ENCODE data around the gene MAP2K5. TPM values are rescaled to one million over a fixed set of nuclear protein-coding genes. Genes with fewer than 3 reads are reported as not detected.

The MAP2K5 gene
- total and polyA plus RNA-seq, 9 of the 15 experiments (the other 6 are each of a cell fraction or from before 2014, with no cell fraction given) = 0.41 to 16.5 (median 7.5) TPM

- TF ChIP-seq, protein P1, sequence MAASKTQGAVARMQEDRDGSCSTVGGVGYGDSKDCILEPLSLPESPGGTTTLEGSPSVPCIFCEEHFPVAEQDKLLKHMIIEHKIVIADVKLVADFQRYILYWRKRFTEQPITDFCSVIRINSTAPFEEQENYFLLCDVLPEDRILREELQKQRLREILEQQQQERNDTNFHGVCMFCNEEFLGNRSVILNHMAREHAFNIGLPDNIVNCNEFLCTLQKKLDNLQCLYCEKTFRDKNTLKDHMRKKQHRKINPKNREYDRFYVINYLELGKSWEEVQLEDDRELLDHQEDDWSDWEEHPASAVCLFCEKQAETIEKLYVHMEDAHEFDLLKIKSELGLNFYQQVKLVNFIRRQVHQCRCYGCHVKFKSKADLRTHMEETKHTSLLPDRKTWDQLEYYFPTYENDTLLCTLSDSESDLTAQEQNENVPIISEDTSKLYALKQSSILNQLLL (CRISPR knock-in tag; IDR thresholded peaks at IDR 0.05; ENCODE audit: borderline replicate concordance) = no peak
- TF ChIP-seq ZC3H11A (IDR thresholded peaks at IDR 0.05; ENCODE audit: low read depth, low read length) = no peak
- no peak for TF ChIP-seq KAT7 (CRISPR knock-in tag; IDR thresholded peaks at IDR 0.05; ENCODE audit: borderline replicate concordance)
- no peak for TF ChIP-seq HNRNPK (IDR thresholded peaks at IDR 0.05; ENCODE audit: low read depth, low read length, poor library complexity, severe bottlenecking)
- TF ChIP-seq MYNN (IDR thresholded peaks at IDR 0.05) = no peak
- TF ChIP-seq MYNN (CRISPR knock-in tag; IDR thresholded peaks at IDR 0.05) = no peak
- no peak for TF ChIP-seq MCM2 (IDR thresholded peaks at IDR 0.05; ENCODE audit: low read depth)
- no peak for TF ChIP-seq GABPB1 (CRISPR knock-in tag; IDR thresholded peaks at IDR 0.05)
- TF ChIP-seq, protein P2, sequence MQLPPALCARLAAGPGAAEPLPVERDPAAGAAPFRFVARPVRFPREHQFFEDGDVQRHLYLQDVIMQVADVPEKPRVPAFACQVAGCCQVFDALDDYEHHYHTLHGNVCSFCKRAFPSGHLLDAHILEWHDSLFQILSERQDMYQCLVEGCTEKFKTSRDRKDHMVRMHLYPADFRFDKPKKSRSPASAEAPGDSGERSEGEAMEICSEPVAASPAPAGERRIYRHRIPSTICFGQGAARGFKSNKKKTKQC (CRISPR knock-in tag; IDR thresholded peaks at IDR 0.05) = no peak
- TF ChIP-seq LEF1 (IDR thresholded peaks at IDR 0.05) = peak; percentile 43; the same call in 1 of the 2 replicates
- TF ChIP-seq MEIS2 (IDR thresholded peaks at IDR 0.05; ENCODE audit: partially characterized antibody) = peak; percentile 99
- TF ChIP-seq, protein P3, sequence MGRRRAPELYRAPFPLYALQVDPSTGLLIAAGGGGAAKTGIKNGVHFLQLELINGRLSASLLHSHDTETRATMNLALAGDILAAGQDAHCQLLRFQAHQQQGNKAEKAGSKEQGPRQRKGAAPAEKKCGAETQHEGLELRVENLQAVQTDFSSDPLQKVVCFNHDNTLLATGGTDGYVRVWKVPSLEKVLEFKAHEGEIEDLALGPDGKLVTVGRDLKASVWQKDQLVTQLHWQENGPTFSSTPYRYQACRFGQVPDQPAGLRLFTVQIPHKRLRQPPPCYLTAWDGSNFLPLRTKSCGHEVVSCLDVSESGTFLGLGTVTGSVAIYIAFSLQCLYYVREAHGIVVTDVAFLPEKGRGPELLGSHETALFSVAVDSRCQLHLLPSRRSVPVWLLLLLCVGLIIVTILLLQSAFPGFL (CRISPR knock-in tag; IDR thresholded peaks at IDR 0.05) = no peak
- 0 out of 2 replicates have a peak, but pooled peaks have one; percentile 34 for TF ChIP-seq ZNF584 (CRISPR knock-in tag; IDR thresholded peaks at IDR 0.05; ENCODE audit: low read depth)
- peak; percentile 96 for TF ChIP-seq ATF7 (IDR thresholded peaks at IDR 0.05)
- TF ChIP-seq NFATC3 (IDR thresholded peaks at IDR 0.05) = no peak
- TF ChIP-seq RNF2 (IDR thresholded peaks at IDR 0.05) = no peak
- no peak for TF ChIP-seq TOE1 (IDR thresholded peaks at IDR 0.05; ENCODE audit: borderline replicate concordance)
- no peak for TF ChIP-seq TOE1 (CRISPR knock-in tag; IDR thresholded peaks at IDR 0.05; ENCODE audit: borderline replicate concordance, low read depth)
- TF ChIP-seq MIER1 (IDR thresholded peaks at IDR 0.05; ENCODE audit: low read depth) = no peak
- no peak for TF ChIP-seq ESRRA (IDR thresholded peaks at IDR 0.05; ENCODE audit: borderline replicate concordance, low read depth)
- no peak for TF ChIP-seq ELF2 (CRISPR knock-in tag; IDR thresholded peaks at IDR 0.05)
- no peak for TF ChIP-seq CREM (IDR thresholded peaks at IDR 0.05; ENCODE audit: low read depth)
- no peak for TF ChIP-seq ZNF217 (CRISPR knock-in tag; IDR thresholded peaks at IDR 0.05)
- TF ChIP-seq THRAP3 (IDR thresholded peaks at IDR 0.05; ENCODE audit: borderline replicate concordance) = no peak
- peak in 1 of 2 experiments; percentile 46; a peak in 1 of 4 replicates for TF ChIP-seq KDM1A (IDR thresholded peaks at IDR 0.05)
- no peak for TF ChIP-seq TCF7 (IDR thresholded peaks at IDR 0.05; ENCODE audit: borderline replicate concordance)
- TF ChIP-seq, protein P4, sequence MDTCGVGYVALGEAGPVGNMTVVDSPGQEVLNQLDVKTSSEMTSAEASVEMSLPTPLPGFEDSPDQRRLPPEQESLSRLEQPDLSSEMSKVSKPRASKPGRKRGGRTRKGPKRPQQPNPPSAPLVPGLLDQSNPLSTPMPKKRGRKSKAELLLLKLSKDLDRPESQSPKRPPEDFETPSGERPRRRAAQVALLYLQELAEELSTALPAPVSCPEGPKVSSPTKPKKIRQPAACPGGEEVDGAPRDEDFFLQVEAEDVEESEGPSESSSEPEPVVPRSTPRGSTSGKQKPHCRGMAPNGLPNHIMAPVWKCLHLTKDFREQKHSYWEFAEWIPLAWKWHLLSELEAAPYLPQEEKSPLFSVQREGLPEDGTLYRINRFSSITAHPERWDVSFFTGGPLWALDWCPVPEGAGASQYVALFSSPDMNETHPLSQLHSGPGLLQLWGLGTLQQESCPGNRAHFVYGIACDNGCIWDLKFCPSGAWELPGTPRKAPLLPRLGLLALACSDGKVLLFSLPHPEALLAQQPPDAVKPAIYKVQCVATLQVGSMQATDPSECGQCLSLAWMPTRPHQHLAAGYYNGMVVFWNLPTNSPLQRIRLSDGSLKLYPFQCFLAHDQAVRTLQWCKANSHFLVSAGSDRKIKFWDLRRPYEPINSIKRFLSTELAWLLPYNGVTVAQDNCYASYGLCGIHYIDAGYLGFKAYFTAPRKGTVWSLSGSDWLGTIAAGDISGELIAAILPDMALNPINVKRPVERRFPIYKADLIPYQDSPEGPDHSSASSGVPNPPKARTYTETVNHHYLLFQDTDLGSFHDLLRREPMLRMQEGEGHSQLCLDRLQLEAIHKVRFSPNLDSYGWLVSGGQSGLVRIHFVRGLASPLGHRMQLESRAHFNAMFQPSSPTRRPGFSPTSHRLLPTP (IDR thresholded peaks at IDR 0.05; ENCODE audit: borderline replicate concordance, extremely low read depth, insufficient read length) = no peak
Observed at GRCh38 chr15:67680641-67681040, 138.1 kb downstream of the MAP2K5 start (continued).
